Gastroesophageal sphincter (tissue), 3 donors: ENCODE data around the gene PRTFDC1.
"Not testable (repeated sequence)": the region's sequence is repeated elsewhere in the genome, so short reads cannot be mapped to it uniquely, and the experiment has no call there.

Experiments
- CTCF ChIP-seq, 4 experiments: fragments of 200-600 bp in 2 of 4; fragments of 450-650 bp in 2 of 4; sonication (generic) in 1 of 4; IDR thresholded peaks; one replicate each; pipeline ENCODE4 v1.5.1; 2017 to 2019; ENCODE audit warnings: antibody characterized with exemption in 4 of 4, mild to moderate bottlenecking in 2 of 4, moderate library complexity in 2 of 4
- EP300 ChIP-seq: sonication (generic); formaldehyde crosslinking; IDR thresholded peaks from one replicate; pipeline ENCODE4 v1.6.1; 2017; ENCODE audit warnings: antibody characterized with exemption, mild to moderate bottlenecking
- POLR2A ChIP-seq, 2 donors: fragments of 450-650 bp; IDR thresholded peaks; one replicate each; pipeline ENCODE4 v1.6.1; 2017; ENCODE audit warnings: antibody characterized with exemption in 2 of 2, mild to moderate bottlenecking in 2 of 2, moderate library complexity in 1 of 2
- POLR2AphosphoS5 ChIP-seq: sonication (generic); formaldehyde crosslinking; IDR thresholded peaks from one replicate; pipeline ENCODE4 v1.6.1; 2017; ENCODE audit warnings: antibody characterized with exemption

GRCh38 chr10:24924483-24924882 lies 27.9 kb downstream of the PRTFDC1 start:
- not testable (repeated sequence) for TF ChIP-seq POLR2A (IDR thresholded peaks at IDR 0.05); CTCF (IDR thresholded peaks at IDR 0.05); POLR2AphosphoS5; EP300
